ENCODE measurements around the gene AUTS2. TPM values are rescaled to one million over a fixed set of nuclear protein-coding genes. Genes with fewer than 3 reads are reported as not detected.

AUTS2 gene
- total RNA-seq, 1 experiment from 2014 or later = 2.5 TPM

DNA sequence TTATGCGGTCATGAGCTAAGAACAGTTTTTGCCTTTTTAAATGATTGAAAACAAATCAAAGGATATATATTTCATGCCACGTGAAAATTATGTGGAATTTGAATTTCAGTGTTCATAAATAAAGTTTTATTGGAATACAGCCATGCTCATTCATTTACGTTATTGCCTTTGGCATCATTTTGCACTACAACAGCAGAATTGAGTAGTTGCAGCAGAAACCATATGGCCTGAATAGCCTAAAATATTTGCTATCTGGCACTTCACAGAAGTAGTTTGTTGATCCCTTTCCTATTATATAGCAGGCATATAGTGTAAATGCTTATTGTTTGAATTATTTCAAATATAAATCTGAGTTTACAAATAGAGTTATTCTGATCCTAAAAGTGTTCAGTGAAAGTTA lies 59.7 kb downstream of the AUTS2 start:
- H3K27ac ChIP-seq (ENCODE audit: low read length) = no peak overlapping the region
- H3K4me3 ChIP-seq (ENCODE audit: low read depth in 2 of 2, low read length in 2 of 2) = no peak overlapping the region
- no TSS peak for BruUV-seq (replicated peaks)
- H3K27me3 ChIP-seq (ENCODE audit: control insufficient read depth, insufficient read depth, low read length) = no peaks in the 10 kb centered on the region; the same call in 1 of the 2 replicates
- in situ Hi-C loops (cut with HindIII; ENCODE audit: low pct_unique_long_range_greater_than_20kb, low sequenced_read_pairs) (no loop called here), intact Hi-C loops (cut with micrococcal nuclease; ENCODE audit: unreplicated experiment) (no loop called here)
- no peak for TF ChIP-seq REST (IDR thresholded peaks at IDR 0.05; ENCODE audit: insufficient read depth in 1 of 2, low read depth in 2 of 2, low read length in 1 of 2)
- TF ChIP-seq, protein P1, sequence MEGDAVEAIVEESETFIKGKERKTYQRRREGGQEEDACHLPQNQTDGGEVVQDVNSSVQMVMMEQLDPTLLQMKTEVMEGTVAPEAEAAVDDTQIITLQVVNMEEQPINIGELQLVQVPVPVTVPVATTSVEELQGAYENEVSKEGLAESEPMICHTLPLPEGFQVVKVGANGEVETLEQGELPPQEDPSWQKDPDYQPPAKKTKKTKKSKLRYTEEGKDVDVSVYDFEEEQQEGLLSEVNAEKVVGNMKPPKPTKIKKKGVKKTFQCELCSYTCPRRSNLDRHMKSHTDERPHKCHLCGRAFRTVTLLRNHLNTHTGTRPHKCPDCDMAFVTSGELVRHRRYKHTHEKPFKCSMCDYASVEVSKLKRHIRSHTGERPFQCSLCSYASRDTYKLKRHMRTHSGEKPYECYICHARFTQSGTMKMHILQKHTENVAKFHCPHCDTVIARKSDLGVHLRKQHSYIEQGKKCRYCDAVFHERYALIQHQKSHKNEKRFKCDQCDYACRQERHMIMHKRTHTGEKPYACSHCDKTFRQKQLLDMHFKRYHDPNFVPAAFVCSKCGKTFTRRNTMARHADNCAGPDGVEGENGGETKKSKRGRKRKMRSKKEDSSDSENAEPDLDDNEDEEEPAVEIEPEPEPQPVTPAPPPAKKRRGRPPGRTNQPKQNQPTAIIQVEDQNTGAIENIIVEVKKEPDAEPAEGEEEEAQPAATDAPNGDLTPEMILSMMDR (IDR thresholded peaks at IDR 0.05) = no peak
- no peak for TF ChIP-seq TCF7L2 (IDR thresholded peaks at IDR 0.05; ENCODE audit: low read depth, low read length)
- no peak for TF ChIP-seq SIN3A (IDR thresholded peaks at IDR 0.05; ENCODE audit: borderline replicate concordance, insufficient read depth, low read depth, low read length)
- TF ChIP-seq POLR2AphosphoS5 (IDR thresholded peaks at IDR 0.05; ENCODE audit: low read depth, low read length) = no peak
- ChIA-PET POLR2A (no interaction called here), CTCF (no interaction called here)
- DNase-seq (ENCODE audit: low read depth, low spot score) (no peak), ATAC-seq (no peak)
- no peaks in the 10 kb centered on the region for H3K4me1 ChIP-seq (ENCODE audit: control insufficient read depth, insufficient read depth, low read length)
- no peaks in the 10 kb centered on the region for H3K9me3 ChIP-seq (ENCODE audit: control insufficient read depth, insufficient read depth, low read depth, low read length)
- no peaks in the 10 kb centered on the region for H3K36me3 ChIP-seq (ENCODE audit: control insufficient read depth, insufficient read depth, low read length)

DNA sequence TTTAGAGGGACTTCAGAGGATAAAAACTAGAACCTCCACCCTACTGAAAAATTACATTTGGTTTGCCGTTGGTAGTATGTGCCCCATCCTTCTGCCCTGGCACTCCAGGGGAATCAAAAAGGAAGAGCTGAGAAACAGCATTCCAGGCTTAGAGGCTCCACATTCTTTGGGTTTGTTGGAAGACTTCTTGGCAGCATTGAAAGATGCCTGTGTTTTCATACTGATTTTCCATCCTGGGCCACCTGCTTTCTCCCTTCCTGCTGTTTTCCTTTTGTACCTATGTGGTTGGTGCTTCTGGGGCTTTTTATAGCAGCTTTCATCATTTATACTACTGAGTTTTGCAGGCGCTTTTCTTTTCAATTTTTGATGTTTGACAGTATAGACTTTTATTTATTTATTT lies 61.7 kb downstream of the AUTS2 start:
- in situ Hi-C loops (cut with HindIII; ENCODE audit: low pct_unique_long_range_greater_than_20kb, low sequenced_read_pairs) = no loop called here
- Histone ChIP-seq H3K4me3 (ENCODE audit: low read depth in 2 of 2, low read length in 2 of 2) (no peak overlapping the region), H3K4me1 (ENCODE audit: control insufficient read depth, insufficient read depth, low read length) (no peaks in the 10 kb centered on the region), H3K27ac (ENCODE audit: low read length) (no peak overlapping the region), H3K9me3 (ENCODE audit: control insufficient read depth, insufficient read depth, low read depth, low read length) (no peaks in the 10 kb centered on the region), H3K36me3 (ENCODE audit: control insufficient read depth, insufficient read depth, low read length) (no peaks in the 10 kb centered on the region), H3K27me3 (ENCODE audit: control insufficient read depth, insufficient read depth, low read length) (no peaks in the 10 kb centered on the region; the same call in 1 of the 2 replicates)
- intact Hi-C loops (cut with micrococcal nuclease; ENCODE audit: unreplicated experiment) = no loop called here
- BruUV-seq (replicated peaks) = no TSS peak
- ATAC-seq (no peak), DNase-seq (ENCODE audit: low read depth, low spot score) (no peak)
- TF ChIP-seq SIN3A (IDR thresholded peaks at IDR 0.05; ENCODE audit: borderline replicate concordance, insufficient read depth, low read depth, low read length) (no peak), POLR2AphosphoS5 (IDR thresholded peaks at IDR 0.05; ENCODE audit: low read depth, low read length) (no peak), TCF7L2 (IDR thresholded peaks at IDR 0.05; ENCODE audit: low read depth, low read length) (no peak), REST (IDR thresholded peaks at IDR 0.05; ENCODE audit: insufficient read depth in 1 of 2, low read depth in 2 of 2, low read length in 1 of 2) (no peak)
- TF ChIP-seq, protein P1 (IDR thresholded peaks at IDR 0.05) = no peak
- ChIA-PET POLR2A (interaction anchor here (0.7 kb wide), 1 partner anchor 31 kb away, joined by 7 read pairs; no protein-coding TSS in a partner anchor), CTCF (interaction anchor here (0.7 kb wide), 1 partner anchor 11 kb away, joined by 3 read pairs; no protein-coding TSS in a partner anchor)

Measured in Panc1 (cell line).